Ovary (tissue), 9 donors: ENCODE data around the gene TNS4. TPM values are rescaled to one million over a fixed set of nuclear protein-coding genes. Genes with fewer than 3 reads are reported as not detected.
A peak's percentile ranks its signal among the peaks of the same experiment; 100 is the strongest.

Source experiments
- DNase-seq, 5 donors: peaks; one replicate each; pipeline ENCODE4 v3.0.0-alpha.2; 2019 to 2020
- H3K27ac ChIP-seq, 2 donors: fragments of 200-600 bp; one replicate each; pipeline versions ENCODE4 v1.5.1 to v1.8.0; 2019 to 2022
- H3K27me3 ChIP-seq: fragments of 200-600 bp; one replicate; pipeline ENCODE4 v1.8.0; 2022
- H3K36me3 ChIP-seq: fragments of 200-600 bp; sonication (generic); one replicate; pipeline ENCODE4 v1.5.1; 2019
- H3K4me1 ChIP-seq: one replicate; pipeline ENCODE4 v1.8.1; 2013; ENCODE audit warnings: mild to moderate bottlenecking, moderate library complexity; ENCODE audit not compliant: insufficient read depth
- H3K4me3 ChIP-seq: fragments of 200-600 bp; sonication (generic); one replicate; pipeline ENCODE4 v1.5.1; 2017
- H3K9me3 ChIP-seq, 2 donors: fragments of 200-600 bp in 1 of 2; sonication (generic) in 1 of 2; one replicate each; pipeline versions ENCODE4 v1.5.1 to v1.8.1; 2013 to 2019; ENCODE audit warnings: mild to moderate bottlenecking in 1 of 2, moderate library complexity in 1 of 2
- EP300 ChIP-seq: sonication (generic); formaldehyde crosslinking; IDR thresholded peaks from one replicate; pipeline ENCODE4 v1.6.1; 2017; ENCODE audit warnings: antibody characterized with exemption
- POLR2A ChIP-seq: fragments of 450-650 bp; IDR thresholded peaks from one replicate; pipeline ENCODE4 v1.6.1; 2017; ENCODE audit warnings: antibody characterized with exemption, mild to moderate bottlenecking, moderate library complexity
- WGBS, 3 donors: extraction: QIAGEN DNeasy Blood & Tissue Kit in 1 of 3; methylation state at CpG; one replicate each; pipeline versions ENCODE4 v1.1.5 to v1.1.7; 2013 to 2017; 5-methylcytosine and 5-hydroxymethylcytosine counted together
- intact Hi-C, 4 donors: fragments of 100-400 bp; cut with DNase I; formaldehyde crosslinking; loops; one replicate each; pipeline versions ENCODE4 v1.11.0 to v1.15.1; 2022 to 2023
- polyA plus RNA-seq, 2 donors: library from polyadenylated mRNA; stranded (reverse); fragments of 200-250 nt in 1 of 2; fragments of 350-450 nt in 1 of 2; fragmentation: Illumina TruSeq in 1 of 2; extraction: RNeasy Lipid Tissue Mini Kit (QIAGEN cat#74804) in 1 of 2; gene quantifications; one replicate each; pipeline ENCODE4 v1.2.3, GENCODE V29; 2013 to 2014
- total RNA-seq, 7 donors: library from RNA; depleted of rRNA in 2 of 7; stranded (reverse); fragments of >200 nt in 2 of 7; fragmentation: NEBNext Ultra II Directional in 3 of 7; extraction: Animal tissue kit (Norgen Biotek cat#: 25700) in 3 of 7; gene quantifications; one replicate each; pipeline versions ENCODE4 v1.1.0 to v1.2.4, GENCODE V29; 2016 to 2023
- TF ChIP-seq, protein P1 (sequence below), 3 donors: fragments of 450-650 bp in 2 of 3; fragments of 200-600 bp in 1 of 3; IDR thresholded peaks; one replicate each; pipeline versions ENCODE4 v1.5.1 to v1.8.0; 2016 to 2022; ENCODE audit warnings: antibody characterized with exemption in 3 of 3, mild to moderate bottlenecking in 1 of 3
- donor health status: DM: no; HTN: no; CAD: no; lungs with moderate emphysema.
- donor health status: DM: no; HTN: no; CAD: no.
- donor health status: Bipolar disorder and iron deficiency.
- donor health status: DM: yes; HTN: yes; CAD: no.
- donor health status: DM: no; HTN: no; CAD: no.
- donor health status: DM: yes; HTN: yes; CAD: no.

TNS4 gene
- total and polyA plus RNA-seq, 9 donors, result 0.13 to 6.2 (median 0.54) TPM; not detected in 5

DNA sequence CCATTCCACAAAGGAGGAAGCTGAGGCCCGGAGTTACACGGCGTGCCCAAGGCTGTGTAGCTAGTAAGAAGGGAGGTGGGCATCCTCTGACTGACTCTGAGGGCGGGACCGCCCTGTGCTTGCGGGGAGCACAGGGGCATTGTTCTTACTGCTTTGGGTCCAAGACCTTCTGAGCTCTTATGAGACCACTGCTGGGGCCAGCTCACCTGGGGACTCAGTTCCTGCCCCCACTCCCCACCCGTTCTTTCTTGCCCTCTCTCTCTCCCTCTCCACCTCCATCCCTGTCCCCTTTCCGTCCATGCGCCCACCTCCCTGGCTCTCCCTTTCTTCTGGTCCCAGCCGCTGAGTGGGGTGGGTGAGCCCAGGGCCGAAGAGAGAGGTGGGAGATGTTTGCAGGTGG is 44.2 kb upstream of the TNS4 start:
- peak overlapping the region in 1 of 2 donors; percentile 35 for H3K27ac ChIP-seq
- intact Hi-C loops, result loop anchor here in 1 of 4 donors (5.0 kb wide), 1 partner anchor 1517 kb away; no protein-coding TSS in a partner anchor
- no peak overlapping the region for H3K4me3 ChIP-seq
- no peak for DNase-seq
- H3K36me3 ChIP-seq, result no peaks in the 10 kb centered on the region
- 92 to 95% (median 94%) methylated on average over 11 of the region's 11 CpGs for WGBS, 3 donors
- H3K27me3 ChIP-seq, result no peaks in the 10 kb centered on the region
- peaks cover 44% of the 10 kb centered on the region for H3K4me1 ChIP-seq
- H3K9me3 ChIP-seq, result no peaks in the 10 kb centered on the region
- TF ChIP-seq, protein P1, sequence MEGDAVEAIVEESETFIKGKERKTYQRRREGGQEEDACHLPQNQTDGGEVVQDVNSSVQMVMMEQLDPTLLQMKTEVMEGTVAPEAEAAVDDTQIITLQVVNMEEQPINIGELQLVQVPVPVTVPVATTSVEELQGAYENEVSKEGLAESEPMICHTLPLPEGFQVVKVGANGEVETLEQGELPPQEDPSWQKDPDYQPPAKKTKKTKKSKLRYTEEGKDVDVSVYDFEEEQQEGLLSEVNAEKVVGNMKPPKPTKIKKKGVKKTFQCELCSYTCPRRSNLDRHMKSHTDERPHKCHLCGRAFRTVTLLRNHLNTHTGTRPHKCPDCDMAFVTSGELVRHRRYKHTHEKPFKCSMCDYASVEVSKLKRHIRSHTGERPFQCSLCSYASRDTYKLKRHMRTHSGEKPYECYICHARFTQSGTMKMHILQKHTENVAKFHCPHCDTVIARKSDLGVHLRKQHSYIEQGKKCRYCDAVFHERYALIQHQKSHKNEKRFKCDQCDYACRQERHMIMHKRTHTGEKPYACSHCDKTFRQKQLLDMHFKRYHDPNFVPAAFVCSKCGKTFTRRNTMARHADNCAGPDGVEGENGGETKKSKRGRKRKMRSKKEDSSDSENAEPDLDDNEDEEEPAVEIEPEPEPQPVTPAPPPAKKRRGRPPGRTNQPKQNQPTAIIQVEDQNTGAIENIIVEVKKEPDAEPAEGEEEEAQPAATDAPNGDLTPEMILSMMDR (IDR thresholded peaks at IDR 0.05), result no peak
- TF ChIP-seq POLR2A (no peak), EP300 (no peak)

DNA sequence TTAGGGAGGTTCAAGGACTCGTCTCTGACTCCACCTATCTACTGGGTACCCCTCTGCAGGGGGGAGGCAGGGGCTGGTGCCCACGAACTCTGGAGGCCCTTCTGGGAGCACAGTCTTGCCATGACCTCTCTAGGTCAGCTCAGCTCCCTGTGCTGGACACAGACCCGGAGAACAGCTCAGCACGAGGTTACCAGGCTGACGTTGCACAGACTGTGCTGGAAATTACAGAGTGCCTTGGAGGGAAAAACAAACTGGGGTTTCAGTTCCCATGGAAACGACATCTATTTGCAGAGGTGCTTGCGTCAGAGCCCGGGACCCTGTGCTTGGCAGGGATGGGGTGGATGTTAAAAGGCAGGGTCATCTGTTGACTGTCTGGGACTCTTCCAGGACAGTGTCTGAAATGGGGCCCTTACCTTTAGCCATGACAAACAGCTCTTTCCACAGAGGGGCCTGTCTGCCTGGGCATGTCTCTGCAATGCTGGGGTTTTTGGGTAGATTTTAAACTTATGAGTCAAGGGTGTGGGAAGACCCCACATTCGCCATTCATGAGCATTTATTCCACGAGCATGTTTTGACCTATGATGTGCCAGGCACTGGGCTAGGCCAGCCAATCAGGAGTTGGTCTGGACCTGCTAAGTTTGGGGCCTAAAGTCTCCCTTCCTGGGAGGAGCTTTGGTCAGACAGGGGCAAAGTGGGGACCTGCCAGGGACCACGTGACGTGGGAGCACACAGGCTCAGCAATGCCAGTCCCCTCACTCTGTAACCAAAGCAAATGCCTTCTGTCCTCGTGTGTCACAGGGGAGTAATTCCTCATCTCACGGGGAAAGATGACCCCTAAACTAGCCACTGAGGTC is 41.4 kb upstream of the TNS4 start:
- intact Hi-C loops, result no loop called here
- peak; percentile 94 to 98 (median 96) for DNase-seq
- no peak overlapping the region for H3K4me3 ChIP-seq

GRCh38 chr17:40541873-40542557 is 40.6 kb upstream of the TNS4 start:
- DNase-seq, result no peak
- Histone ChIP-seq H3K4me1 (peaks cover 31% of the 10 kb centered on the region), H3K4me3 (no peak overlapping the region), H3K27ac (peak overlapping the region; percentile 90 to 100), H3K36me3 (no peaks in the 10 kb centered on the region), H3K9me3 (no peaks in the 10 kb centered on the region), H3K27me3 (no peaks in the 10 kb centered on the region)
- 25 to 30% (median 27%) methylated on average over 18 of the region's 18 CpGs for WGBS, 3 donors
- TF ChIP-seq EP300, result no peak
- TF ChIP-seq POLR2A, result peak; percentile 56
- TF ChIP-seq, protein P1 (IDR thresholded peaks at IDR 0.05), result peak in 1 of 3 donors; percentile 11
- intact Hi-C loops, result no loop called here

More for the DNA sequence above, 41.4 kb upstream of the TNS4 start:
- Histone ChIP-seq H3K9me3 (no peaks in the 10 kb centered on the region), H3K36me3 (no peaks in the 10 kb centered on the region), H3K27me3 (no peaks in the 10 kb centered on the region), H3K27ac (peak overlapping the region; percentile 90 to 100), H3K4me1 (peaks cover 31% of the 10 kb centered on the region)
- WGBS, 3 donors, result 11 to 16% (median 12%) methylated on average over 14 of the region's 14 CpGs
- TF ChIP-seq POLR2A (no peak), EP300 (peak; percentile 99)
- TF ChIP-seq, protein P1 (IDR thresholded peaks at IDR 0.05), result no peak

DNA sequence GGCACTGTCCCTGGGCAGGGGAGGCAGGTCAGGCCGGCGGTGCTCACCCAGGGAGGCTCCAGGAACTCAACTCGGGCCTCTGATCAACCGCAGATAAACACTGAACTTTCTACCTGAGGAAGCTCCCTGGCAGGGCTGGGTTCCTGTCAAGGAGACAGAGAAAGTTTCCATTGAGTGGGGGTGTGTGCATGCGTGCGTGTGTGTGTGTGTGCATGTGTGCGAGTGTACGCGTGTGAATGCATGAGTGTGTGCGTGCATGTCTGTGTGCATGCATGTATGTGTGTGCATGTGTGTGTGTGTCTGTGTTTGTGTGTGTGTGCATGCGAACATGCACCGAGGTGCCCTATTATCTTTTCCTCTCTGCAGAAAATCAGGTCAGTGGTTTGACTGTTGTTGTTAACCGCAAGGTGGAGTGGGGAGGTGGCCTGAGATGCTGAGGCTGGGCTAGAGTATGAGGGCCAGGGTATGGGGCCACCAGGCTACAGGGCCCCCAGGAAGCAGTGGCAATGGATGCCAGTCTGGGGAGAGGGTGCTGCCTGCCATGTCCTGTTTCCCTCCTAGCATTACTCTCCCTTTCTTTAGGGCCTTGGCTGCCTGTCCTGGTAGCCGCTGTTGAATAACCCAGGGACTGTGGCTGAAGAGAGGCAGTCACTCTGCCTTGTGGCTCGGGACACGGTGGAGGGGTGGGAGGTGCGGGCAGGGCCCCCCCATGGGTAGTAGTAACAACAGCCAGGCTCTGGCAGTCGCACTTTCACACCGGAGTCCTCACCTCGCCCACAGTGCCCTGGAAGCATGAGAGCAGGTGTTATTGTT is 39.8 kb upstream of the TNS4 start:
- Histone ChIP-seq H3K4me3 (no peak overlapping the region), H3K36me3 (no peaks in the 10 kb centered on the region), H3K27me3 (no peaks in the 10 kb centered on the region), H3K9me3 (no peaks in the 10 kb centered on the region), H3K27ac (peak overlapping the region; percentile 90 to 100), H3K4me1 (peaks cover 37% of the 10 kb centered on the region)
- TF ChIP-seq POLR2A (no peak), EP300 (no peak)
- TF ChIP-seq, protein P1 (IDR thresholded peaks at IDR 0.05), result no peak
- 89 to 93% (median 89%) methylated on average over 17 to 20 of the region's 20 CpGs for WGBS, 3 donors
- intact Hi-C loops, result no loop called here
- DNase-seq, result peak; percentile 25 to 62 (median 49)
